Adrenal gland (tissue), 12 donors: ENCODE measurements around the gene CMIP. TPM values are rescaled to one million over a fixed set of nuclear protein-coding genes. Genes with fewer than 3 reads are reported as not detected.

ENCODE experiments used
- DNase-seq, 7 donors: peaks; one replicate each; pipeline ENCODE4 v3.0.0-alpha.2; 2019 to 2020
- H3K27ac ChIP-seq, 5 donors: fragments of 200-600 bp; sonication (generic) in 4 of 5; 1 replicate in 3 of 5; 2 replicates in 2 of 5; pipeline versions ENCODE4 v1.5.1 to v1.8.0; 2016 to 2020; ENCODE audit warnings: mild to moderate bottlenecking in 1 of 5
- H3K27me3 ChIP-seq: fragments of 200-600 bp; 2 replicates; pipeline ENCODE4 v1.8.0; 2021
- H3K36me3 ChIP-seq, 2 donors: fragments of 200-600 bp; replicated peaks in 1 of 2; 1 replicate in 1 of 2; 2 replicates in 1 of 2; pipeline versions ENCODE4 v1.5.1 to v1.8.0; 2018 to 2022
- H3K4me1 ChIP-seq, 2 donors: fragments of 200-600 bp; replicated peaks in 1 of 2; 1 replicate in 1 of 2; 2 replicates in 1 of 2; pipeline versions ENCODE4 v1.5.1 to v1.8.0; 2018 to 2021
- H3K4me3 ChIP-seq, 4 donors: fragments of 200-600 bp; sonication (generic) in 3 of 4; one replicate each; pipeline ENCODE4 v1.5.1; 2016 to 2018
- H3K9me3 ChIP-seq, 3 donors: fragments of 200-600 bp; sonication (generic) in 1 of 3; replicated peaks in 1 of 3; 1 replicate in 2 of 3; 2 replicates in 1 of 3; pipeline versions ENCODE4 v1.5.1 to v1.8.0; 2016 to 2021
- POLR2A ChIP-seq, 2 donors: fragments of 450-650 bp; IDR thresholded peaks; one replicate each; pipeline ENCODE4 v1.6.1; 2017; ENCODE audit warnings: antibody characterized with exemption in 2 of 2, mild to moderate bottlenecking in 2 of 2, moderate library complexity in 1 of 2
- WGBS, 4 donors: extraction: QIAGEN DNeasy Blood & Tissue Kit in 2 of 4; methylation state at CpG; one replicate each; pipeline versions ENCODE4 v1.1.5 to v1.1.7; 2013 to 2017; 5-methylcytosine and 5-hydroxymethylcytosine counted together
- intact Hi-C, 2 donors: fragments of 100-400 bp; cut with DNase I; formaldehyde crosslinking; loops; one replicate each; pipeline versions ENCODE4 v1.14.1 to v1.15.0; 2022 to 2023
- polyA plus RNA-seq, 3 donors: library from polyadenylated mRNA; stranded (reverse); fragments of 200-250 nt in 2 of 3; fragments of 350-450 nt in 1 of 3; fragmentation: Illumina TruSeq in 1 of 3; extraction: RNeasy Lipid Tissue Mini Kit (QIAGEN cat#74804) in 1 of 3; gene quantifications; one replicate each; pipeline ENCODE4 v1.2.3, GENCODE V29; 2013 to 2014
- total RNA-seq, 9 donors: library from RNA; depleted of rRNA in 4 of 9; stranded (reverse); fragments of >200 nt in 4 of 9; fragments of 120-200 nt in 1 of 9; fragmentation: NEBNext Ultra II Directional in 1 of 9; extraction: Animal tissue kit (Norgen Biotek cat#: 25700) in 1 of 9; gene quantifications; one replicate each; pipeline versions ENCODE4 v1.1.0 to v1.2.4, GENCODE V29; 2013 to 2023
- TF ChIP-seq, protein P1 (sequence below), 6 experiments: fragments of 450-650 bp in 4 of 6; fragments of 200-600 bp in 2 of 6; sonication (generic) in 1 of 6; IDR thresholded peaks; 1 replicate in 5 of 6; 2 replicates in 1 of 6; pipeline versions ENCODE4 v1.5.1 to v1.8.0; 2016 to 2021; ENCODE audit warnings: antibody characterized with exemption in 6 of 6, mild to moderate bottlenecking in 2 of 6, moderate library complexity in 1 of 6
- donor health status: healthy with polysubstance abuse.
- donor health status: Bipolar disorder and iron deficiency.
- donor health status: DM: yes; HTN: yes; CAD: no.
- donor health status: DM: no; HTN: no; CAD: no.
- donor health status: DM: no; HTN: no; CAD: no.
- donor health status: DM: yes; HTN: yes; CAD: no.

Gene CMIP
- total and polyA plus RNA-seq, 12 donors = 8.1 to 87.9 (median 42.5) TPM

DNA sequence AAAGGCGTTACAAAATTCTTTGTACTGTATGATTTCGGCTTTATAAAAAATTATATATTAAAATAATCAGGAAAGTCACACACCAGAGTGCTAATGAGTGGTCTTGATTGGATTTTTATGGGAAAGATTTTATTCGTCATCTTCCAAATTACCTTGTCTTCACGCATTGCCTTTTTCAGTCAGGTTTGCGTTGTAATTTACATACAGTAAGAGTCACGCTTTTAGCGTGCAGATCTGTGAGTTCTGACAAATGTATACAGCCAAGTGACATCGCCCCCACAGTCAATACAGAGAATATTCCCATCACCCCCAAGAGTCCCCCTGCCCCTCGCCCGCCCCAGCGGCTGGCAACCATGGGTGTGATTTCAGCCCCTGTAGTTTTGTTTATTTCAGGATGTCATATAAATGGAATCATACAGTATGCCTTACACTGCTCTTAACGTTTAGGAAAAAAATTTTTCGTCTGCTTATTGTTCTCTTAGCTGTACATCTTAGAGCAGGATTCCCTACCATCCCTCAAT lies 157.7 kb downstream of the CMIP start:
- WGBS, 4 donors = 87 to 90% (median 89%) methylated on average over 13 of the region's 13 CpGs

GRCh38 chr16:81602792-81603191 lies 158.2 kb downstream of the CMIP start:
- Histone ChIP-seq H3K4me3 (no peak overlapping the region), H3K4me1 (peaks cover 15 to 22% of the 10 kb centered on the region in 2 donors), H3K27me3 (no peaks in the 10 kb centered on the region), H3K9me3 (no peaks in the 10 kb centered on the region), H3K36me3 (peaks cover 0 to 4% of the 10 kb centered on the region in 2 donors), H3K27ac (no peak overlapping the region)
- 88 to 93% (median 92%) methylated on average over 11 of the region's 11 CpGs for WGBS, 4 donors
- TF ChIP-seq POLR2A (IDR thresholded peaks at IDR 0.05) = no peak
- TF ChIP-seq, protein P1, sequence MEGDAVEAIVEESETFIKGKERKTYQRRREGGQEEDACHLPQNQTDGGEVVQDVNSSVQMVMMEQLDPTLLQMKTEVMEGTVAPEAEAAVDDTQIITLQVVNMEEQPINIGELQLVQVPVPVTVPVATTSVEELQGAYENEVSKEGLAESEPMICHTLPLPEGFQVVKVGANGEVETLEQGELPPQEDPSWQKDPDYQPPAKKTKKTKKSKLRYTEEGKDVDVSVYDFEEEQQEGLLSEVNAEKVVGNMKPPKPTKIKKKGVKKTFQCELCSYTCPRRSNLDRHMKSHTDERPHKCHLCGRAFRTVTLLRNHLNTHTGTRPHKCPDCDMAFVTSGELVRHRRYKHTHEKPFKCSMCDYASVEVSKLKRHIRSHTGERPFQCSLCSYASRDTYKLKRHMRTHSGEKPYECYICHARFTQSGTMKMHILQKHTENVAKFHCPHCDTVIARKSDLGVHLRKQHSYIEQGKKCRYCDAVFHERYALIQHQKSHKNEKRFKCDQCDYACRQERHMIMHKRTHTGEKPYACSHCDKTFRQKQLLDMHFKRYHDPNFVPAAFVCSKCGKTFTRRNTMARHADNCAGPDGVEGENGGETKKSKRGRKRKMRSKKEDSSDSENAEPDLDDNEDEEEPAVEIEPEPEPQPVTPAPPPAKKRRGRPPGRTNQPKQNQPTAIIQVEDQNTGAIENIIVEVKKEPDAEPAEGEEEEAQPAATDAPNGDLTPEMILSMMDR (IDR thresholded peaks at IDR 0.05) = no peak
- DNase-seq = no peak
- intact Hi-C loops = no loop called here

More for the DNA sequence above, 157.7 kb downstream of the CMIP start:
- DNase-seq = no peak
- intact Hi-C loops = no loop called here
- Histone ChIP-seq H3K4me3 (no peak overlapping the region), H3K9me3 (no peaks in the 10 kb centered on the region), H3K27ac (no peak overlapping the region), H3K36me3 (peaks cover 0 to under 1% of the 10 kb centered on the region in 2 donors), H3K4me1 (peaks cover 15 to 22% of the 10 kb centered on the region in 2 donors), H3K27me3 (no peaks in the 10 kb centered on the region)
- TF ChIP-seq, protein P1 (IDR thresholded peaks at IDR 0.05) = no peak
- TF ChIP-seq POLR2A (IDR thresholded peaks at IDR 0.05) = no peak

DNA sequence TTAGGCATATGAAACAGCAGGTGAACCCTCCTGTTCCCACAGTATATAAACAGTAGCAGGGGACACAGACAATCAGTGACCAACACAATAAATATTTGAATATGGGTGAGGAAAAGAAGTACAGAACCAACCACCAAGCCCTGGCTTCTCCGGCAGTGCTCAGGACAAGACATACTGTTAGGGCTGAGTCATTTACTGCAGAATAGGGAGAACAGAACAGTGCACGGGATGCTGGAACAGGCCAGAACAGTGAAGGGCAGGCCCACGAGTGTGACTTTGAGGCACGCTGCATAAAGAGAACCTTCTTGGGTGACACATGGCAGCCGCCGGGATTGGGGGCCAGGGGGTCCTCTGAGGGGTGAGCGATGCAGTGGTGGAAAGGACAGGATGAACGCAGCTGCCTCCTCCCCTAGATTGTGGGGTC lies 160.4 kb downstream of the CMIP start:
- Histone ChIP-seq H3K9me3 (no peaks in the 10 kb centered on the region), H3K36me3 (peaks cover 0 to 14% of the 10 kb centered on the region in 2 donors), H3K4me3 (no peak overlapping the region), H3K4me1 (peaks cover 15 to 30% of the 10 kb centered on the region in 2 donors), H3K27me3 (no peaks in the 10 kb centered on the region), H3K27ac (no peak overlapping the region)
- TF ChIP-seq, protein P1 (IDR thresholded peaks at IDR 0.05) = no peak
- TF ChIP-seq POLR2A (IDR thresholded peaks at IDR 0.05) = no peak
- 67 to 88% (median 77%) methylated on average over 8 of the region's 8 CpGs for WGBS, 4 donors
- DNase-seq = no peak
- intact Hi-C loops = no loop called here

GRCh38 chr16:81606039-81606438 lies 161.4 kb downstream of the CMIP start:
- intact Hi-C loops = no loop called here
- WGBS, 4 donors = 55 to 74% (median 64%) methylated on average over 3 to 4 of the region's 4 CpGs
- Histone ChIP-seq H3K4me1 (peaks cover 8 to 30% of the 10 kb centered on the region in 2 donors), H3K36me3 (peaks cover 0 to 14% of the 10 kb centered on the region in 2 donors), H3K9me3 (no peaks in the 10 kb centered on the region), H3K27ac (no peak overlapping the region), H3K4me3 (no peak overlapping the region), H3K27me3 (no peaks in the 10 kb centered on the region)
- no peak for DNase-seq
- TF ChIP-seq, protein P1 (IDR thresholded peaks at IDR 0.05) = no peak
- no peak for TF ChIP-seq POLR2A (IDR thresholded peaks at IDR 0.05)
